ENCODE measurements around the gene KCNQ5.

KCNQ5 gene

DNA sequence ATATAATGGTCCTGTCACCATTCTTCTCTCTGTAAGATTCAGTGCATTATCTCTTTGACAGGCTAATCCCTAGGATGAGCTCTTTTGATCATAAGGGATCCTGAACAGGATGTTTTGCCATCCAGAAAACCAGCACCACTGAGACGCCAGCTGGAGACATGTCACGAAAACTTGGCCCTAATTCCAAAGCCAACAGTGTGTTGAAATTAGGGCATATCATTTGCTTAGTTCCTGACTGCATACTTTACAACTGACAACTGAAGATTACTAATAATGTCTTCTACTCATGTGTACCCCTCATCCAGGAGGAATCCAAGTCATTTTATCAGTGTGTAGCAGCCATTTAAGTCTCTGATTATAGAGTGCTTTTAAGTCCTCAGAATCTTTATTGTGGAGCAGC, 243.6 kb downstream of the KCNQ5 start:
- H3K4me3 ChIP-seq (ENCODE audit: control insufficient read depth, low read depth, low read length) = no peak overlapping the region
- no peak for DNase-seq (ENCODE audit: low read depth)
- TF ChIP-seq, protein P1, sequence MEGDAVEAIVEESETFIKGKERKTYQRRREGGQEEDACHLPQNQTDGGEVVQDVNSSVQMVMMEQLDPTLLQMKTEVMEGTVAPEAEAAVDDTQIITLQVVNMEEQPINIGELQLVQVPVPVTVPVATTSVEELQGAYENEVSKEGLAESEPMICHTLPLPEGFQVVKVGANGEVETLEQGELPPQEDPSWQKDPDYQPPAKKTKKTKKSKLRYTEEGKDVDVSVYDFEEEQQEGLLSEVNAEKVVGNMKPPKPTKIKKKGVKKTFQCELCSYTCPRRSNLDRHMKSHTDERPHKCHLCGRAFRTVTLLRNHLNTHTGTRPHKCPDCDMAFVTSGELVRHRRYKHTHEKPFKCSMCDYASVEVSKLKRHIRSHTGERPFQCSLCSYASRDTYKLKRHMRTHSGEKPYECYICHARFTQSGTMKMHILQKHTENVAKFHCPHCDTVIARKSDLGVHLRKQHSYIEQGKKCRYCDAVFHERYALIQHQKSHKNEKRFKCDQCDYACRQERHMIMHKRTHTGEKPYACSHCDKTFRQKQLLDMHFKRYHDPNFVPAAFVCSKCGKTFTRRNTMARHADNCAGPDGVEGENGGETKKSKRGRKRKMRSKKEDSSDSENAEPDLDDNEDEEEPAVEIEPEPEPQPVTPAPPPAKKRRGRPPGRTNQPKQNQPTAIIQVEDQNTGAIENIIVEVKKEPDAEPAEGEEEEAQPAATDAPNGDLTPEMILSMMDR (IDR thresholded peaks at IDR 0.05; ENCODE audit: control insufficient read depth, insufficient read depth, low read depth, low read length, missing control alignments) = no peak

DNA sequence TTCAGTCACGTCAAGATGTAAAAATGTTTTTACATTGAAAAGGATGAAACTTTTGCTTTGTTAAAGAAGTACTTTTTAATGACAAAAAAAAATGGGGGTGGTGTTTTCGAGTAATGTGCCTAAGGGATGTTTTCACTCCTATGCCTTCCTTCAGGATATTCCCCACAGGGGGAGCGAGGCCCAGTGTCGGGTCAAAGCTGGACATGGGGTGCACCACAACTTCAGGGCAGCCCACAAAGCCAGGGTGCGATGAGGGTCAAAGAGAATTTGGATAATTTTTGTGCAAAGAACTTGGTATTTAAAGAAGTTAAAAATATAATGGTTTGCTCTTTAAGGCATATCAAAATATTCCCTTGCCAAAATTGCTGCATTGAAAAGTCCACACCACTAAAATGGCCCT, 247.8 kb downstream of the KCNQ5 start:
- TF ChIP-seq, protein P1 (IDR thresholded peaks at IDR 0.05; ENCODE audit: control insufficient read depth, insufficient read depth, low read depth, low read length, missing control alignments) = no peak
- H3K4me3 ChIP-seq (ENCODE audit: control insufficient read depth, low read depth, low read length) = no peak overlapping the region
- no peak for DNase-seq (ENCODE audit: low read depth)

DNA sequence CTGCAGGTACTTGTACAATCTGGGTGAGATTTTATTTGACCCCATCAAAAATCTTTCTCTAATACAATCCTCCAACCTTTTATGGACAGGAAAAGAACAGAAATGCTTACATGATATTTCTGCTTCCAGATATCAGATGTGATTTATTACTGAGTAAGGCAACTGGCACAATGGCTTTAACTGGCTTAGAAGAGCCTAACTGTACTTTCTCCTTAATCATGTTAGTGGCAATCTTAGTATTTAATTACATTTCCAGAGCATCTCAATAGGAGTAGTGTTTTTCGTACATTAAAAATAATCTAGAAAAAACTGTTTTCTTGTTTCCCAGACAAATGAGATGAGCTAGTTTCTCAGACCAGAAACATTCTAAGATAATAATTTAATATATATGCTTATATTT, 251.6 kb downstream of the KCNQ5 start:
- DNase-seq (ENCODE audit: low read depth) = no peak
- TF ChIP-seq, protein P1 (IDR thresholded peaks at IDR 0.05; ENCODE audit: control insufficient read depth, insufficient read depth, low read depth, low read length, missing control alignments) = no peak

DNA sequence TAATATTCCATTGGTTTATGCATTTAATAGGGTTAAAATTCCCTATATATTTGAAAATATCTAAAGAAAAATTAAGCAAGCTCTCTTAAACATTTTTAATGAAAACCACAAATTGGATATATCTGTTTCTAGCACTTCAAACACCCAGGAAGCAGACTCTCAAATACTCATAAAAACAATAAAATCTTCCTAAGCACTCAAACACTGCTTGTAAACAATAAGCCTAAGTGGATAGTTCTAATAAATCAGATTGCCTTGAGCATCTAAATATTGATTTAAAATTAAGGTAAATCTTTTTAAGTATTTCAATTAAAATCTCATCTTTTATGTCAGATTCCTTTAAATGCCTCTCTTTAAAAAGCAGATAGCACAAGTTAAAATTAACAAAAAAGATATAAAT, 254.4 kb downstream of the KCNQ5 start:
- TF ChIP-seq, protein P1 (IDR thresholded peaks at IDR 0.05; ENCODE audit: control insufficient read depth, insufficient read depth, low read depth, low read length, missing control alignments) = no peak
- no peak for DNase-seq (ENCODE audit: low read depth)
- no peak overlapping the region for H3K4me3 ChIP-seq (ENCODE audit: control insufficient read depth, low read depth, low read length)

More for the DNA sequence above, 251.6 kb downstream of the KCNQ5 start:
- H3K4me3 ChIP-seq (ENCODE audit: control insufficient read depth, low read depth, low read length) = no peak overlapping the region

DNA sequence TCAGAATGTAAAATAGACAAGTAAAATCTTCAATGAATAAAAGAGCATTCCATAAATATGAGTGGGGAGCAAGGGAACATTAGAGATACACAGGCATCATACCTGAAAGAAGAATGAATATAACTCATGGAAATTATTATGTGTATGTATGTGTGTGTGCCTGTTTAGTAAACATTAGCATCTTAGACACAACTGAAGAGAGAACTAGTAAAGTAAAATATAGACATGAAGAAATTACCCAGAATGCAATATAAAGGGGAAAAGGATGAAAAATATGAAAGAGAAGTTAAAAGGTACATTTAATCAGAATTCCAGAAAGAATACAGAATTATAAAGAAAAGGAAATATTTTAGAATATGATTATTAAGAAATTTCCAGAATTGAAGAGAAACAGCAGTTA, 264.3 kb downstream of the KCNQ5 start:
- H3K4me3 ChIP-seq (ENCODE audit: control insufficient read depth, low read depth, low read length) = no peak overlapping the region
- no peak for DNase-seq (ENCODE audit: low read depth)
- TF ChIP-seq, protein P1 (IDR thresholded peaks at IDR 0.05; ENCODE audit: control insufficient read depth, insufficient read depth, low read depth, low read length, missing control alignments) = no peak

DNA sequence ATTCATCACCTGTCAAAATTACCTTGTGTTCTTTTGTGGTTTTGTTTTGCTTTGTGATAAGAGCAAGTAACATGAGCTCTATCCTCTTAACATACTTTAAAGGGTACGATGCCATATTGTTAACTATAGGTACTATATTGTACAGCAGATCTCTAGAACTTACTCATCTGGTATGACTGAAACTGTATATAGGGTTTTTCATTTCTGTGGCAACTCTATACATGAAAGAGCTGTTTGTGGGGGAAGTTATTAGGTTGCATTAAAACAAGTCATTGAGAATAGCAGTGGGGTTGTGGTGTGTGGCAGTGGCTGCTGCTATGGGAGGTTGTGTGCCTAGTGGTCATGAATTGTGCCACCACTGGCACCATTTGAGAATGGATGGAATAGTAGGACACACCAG, 268.4 kb downstream of the KCNQ5 start:
- TF ChIP-seq, protein P1 (IDR thresholded peaks at IDR 0.05; ENCODE audit: control insufficient read depth, insufficient read depth, low read depth, low read length, missing control alignments) = no peak
- H3K4me3 ChIP-seq (ENCODE audit: control insufficient read depth, low read depth, low read length) = no peak overlapping the region
- DNase-seq (ENCODE audit: low read depth) = no peak

DNA sequence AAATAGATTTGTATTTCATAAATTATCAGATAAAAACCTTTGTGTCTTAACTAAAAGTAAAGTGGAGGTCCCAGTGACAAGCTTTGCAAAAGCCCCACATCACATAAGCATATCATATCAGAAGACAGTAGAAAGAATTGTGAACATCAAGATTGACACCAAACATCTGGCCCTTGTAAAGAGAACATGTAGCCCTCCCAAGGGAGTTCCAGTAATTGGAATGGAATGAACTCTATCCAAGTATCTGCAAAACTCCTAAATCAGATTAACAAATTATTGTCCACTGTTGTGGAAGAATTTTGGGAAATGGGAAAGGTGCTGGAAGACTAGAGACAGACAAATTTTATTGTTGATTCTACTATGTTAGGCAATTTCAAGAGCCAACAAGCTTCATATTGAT, 268.8 kb downstream of the KCNQ5 start:
- DNase-seq (ENCODE audit: low read depth) = no peak
- H3K4me3 ChIP-seq (ENCODE audit: control insufficient read depth, low read depth, low read length) = no peak overlapping the region
- TF ChIP-seq, protein P1 (IDR thresholded peaks at IDR 0.05; ENCODE audit: control insufficient read depth, insufficient read depth, low read depth, low read length, missing control alignments) = no peak
